ENCODE measurements around the gene HIVEP3.
A peak's percentile ranks its signal among the peaks of the same experiment; 100 is the strongest.

GRCh38 chr1:41812051-41812450 is 106.7 kb downstream of the HIVEP3 start:
- TF ChIP-seq, protein P1, sequence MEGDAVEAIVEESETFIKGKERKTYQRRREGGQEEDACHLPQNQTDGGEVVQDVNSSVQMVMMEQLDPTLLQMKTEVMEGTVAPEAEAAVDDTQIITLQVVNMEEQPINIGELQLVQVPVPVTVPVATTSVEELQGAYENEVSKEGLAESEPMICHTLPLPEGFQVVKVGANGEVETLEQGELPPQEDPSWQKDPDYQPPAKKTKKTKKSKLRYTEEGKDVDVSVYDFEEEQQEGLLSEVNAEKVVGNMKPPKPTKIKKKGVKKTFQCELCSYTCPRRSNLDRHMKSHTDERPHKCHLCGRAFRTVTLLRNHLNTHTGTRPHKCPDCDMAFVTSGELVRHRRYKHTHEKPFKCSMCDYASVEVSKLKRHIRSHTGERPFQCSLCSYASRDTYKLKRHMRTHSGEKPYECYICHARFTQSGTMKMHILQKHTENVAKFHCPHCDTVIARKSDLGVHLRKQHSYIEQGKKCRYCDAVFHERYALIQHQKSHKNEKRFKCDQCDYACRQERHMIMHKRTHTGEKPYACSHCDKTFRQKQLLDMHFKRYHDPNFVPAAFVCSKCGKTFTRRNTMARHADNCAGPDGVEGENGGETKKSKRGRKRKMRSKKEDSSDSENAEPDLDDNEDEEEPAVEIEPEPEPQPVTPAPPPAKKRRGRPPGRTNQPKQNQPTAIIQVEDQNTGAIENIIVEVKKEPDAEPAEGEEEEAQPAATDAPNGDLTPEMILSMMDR (conservative IDR thresholded peaks at IDR 0.05; ENCODE audit: low read length), result peak; percentile 85
- TF ChIP-seq EZH2phosphoT487 (IDR thresholded peaks at IDR 0.05; ENCODE audit: borderline replicate concordance), result no peak

Measured in Loucy (cell line).